Activated CD4-positive, alpha-beta T cell treated with anti-CD3 and anti-CD28 coated beads for 24 hours (primary cell): ENCODE data around the gene PEX5L.
A peak's percentile ranks its signal among the peaks of the same experiment; 100 is the strongest.
"Not testable (repeated sequence)": the region's sequence is repeated elsewhere in the genome, so short reads cannot be mapped to it uniquely, and the experiment has no call there.

ENCODE experiments used
- DNase-seq, 2 donors: peaks; one replicate each; pipeline ENCODE4 v3.0.0-alpha.2; 2020; ENCODE audit warnings: low read depth in 2 of 2

PEX5L gene

GRCh38 chr3:180036671-180037455, at the start of gene PEX5L:
TSS of gene PEX5L (minus strand) at chr3:180036937. CDS start at chr3:180036599, 338 bp downstream.
- peak in 1 of 2 donors; percentile 14 for DNase-seq

- no peak for DNase-seq
Measured at GRCh38 chr3:180085122-180085710, 48.5 kb upstream of the PEX5L start.

GRCh38 chr3:180082699-180083098, 46.0 kb upstream of the PEX5L start:
- no peak for DNase-seq

GRCh38 chr3:180078592-180078991, 41.9 kb upstream of the PEX5L start:
- no peak for DNase-seq

GRCh38 chr3:180073561-180073960, 36.8 kb upstream of the PEX5L start:
- DNase-seq, result no peak

GRCh38 chr3:180072786-180073185, 36.0 kb upstream of the PEX5L start:
- no peak for DNase-seq

- no peak for DNase-seq
Measured at GRCh38 chr3:180070925-180071324, 34.2 kb upstream of the PEX5L start.

- DNase-seq, result no peak
Measured at GRCh38 chr3:180068023-180068422, 31.3 kb upstream of the PEX5L start.

GRCh38 chr3:180066598-180066997, 29.9 kb upstream of the PEX5L start:
- no peak for DNase-seq

GRCh38 chr3:180063783-180064182, 27.0 kb upstream of the PEX5L start:
- no peak for DNase-seq

GRCh38 chr3:180062771-180063170, 26.0 kb upstream of the PEX5L start:
- DNase-seq, result no peak

- no peak for DNase-seq
Measured at GRCh38 chr3:180059356-180059755, 22.6 kb upstream of the PEX5L start.

- no peak for DNase-seq
Measured at GRCh38 chr3:180058238-180058637, 21.5 kb upstream of the PEX5L start.

- not testable (repeated sequence) for DNase-seq
Measured at GRCh38 chr3:180055656-180056055, 18.9 kb upstream of the PEX5L start.

GRCh38 chr3:180049391-180049790, 12.7 kb upstream of the PEX5L start:
- DNase-seq, result no peak

- no peak for DNase-seq
Measured at GRCh38 chr3:180048840-180049239, 12.1 kb upstream of the PEX5L start.

GRCh38 chr3:180048103-180048502, 11.4 kb upstream of the PEX5L start:
- no peak for DNase-seq

- DNase-seq, result no peak
Measured at GRCh38 chr3:180040966-180041365, 4.2 kb upstream of the PEX5L start.

- DNase-seq, result no peak
Measured at GRCh38 chr3:180036092-180036670, 556 bp downstream of the PEX5L start.

- no peak for DNase-seq
Measured at GRCh38 chr3:180026997-180027396, 9.7 kb downstream of the PEX5L start.

GRCh38 chr3:180018543-180018942, 18.2 kb downstream of the PEX5L start:
- no peak for DNase-seq

GRCh38 chr3:180017846-180018245, 18.9 kb downstream of the PEX5L start:
- DNase-seq, result no peak

- no peak for DNase-seq
Measured at GRCh38 chr3:180011927-180012326, 24.8 kb downstream of the PEX5L start.
